HG02885 (cell line): ENCODE results near the gene ADAM8.
A peak's percentile ranks its signal among the peaks of the same experiment; 100 is the strongest.
"Not testable (repeated sequence)": the region's sequence is repeated elsewhere in the genome, so short reads cannot be mapped to it uniquely, and the experiment has no call there.

ENCODE experiments used
- ATAC-seq: cut with Tn5 transposase; IDR thresholded peaks from one replicate; pipeline ENCODE4 v1.9.1; 2021; ENCODE audit warnings: mild to moderate bottlenecking; ENCODE audit not compliant: unreplicated experiment, poor library complexity

The ADAM8 gene

GRCh38 chr10:133270773-133271297, 5.8 kb downstream of the ADAM8 start:
- no peak for ATAC-seq

DNA sequence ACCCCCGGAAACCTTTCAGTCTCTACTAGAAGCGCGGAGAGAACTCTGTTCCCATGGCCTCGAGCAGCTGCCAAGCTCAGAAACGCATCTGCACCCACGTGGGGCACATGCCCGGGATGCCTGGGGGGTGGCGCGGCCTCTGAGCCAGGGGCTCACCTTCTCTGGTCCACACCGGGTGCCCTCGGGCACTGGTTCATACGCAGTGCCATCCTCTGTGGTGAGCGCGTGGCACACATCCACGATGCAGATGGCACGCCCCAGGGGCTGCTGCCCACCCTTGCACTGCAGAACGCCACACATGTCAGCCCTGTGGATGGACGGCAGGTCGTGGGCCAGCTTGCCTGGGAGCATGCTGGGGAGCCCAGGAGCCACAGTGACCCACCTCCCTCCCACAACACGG, 6.5 kb downstream of the ADAM8 start:
- no peak for ATAC-seq

DNA sequence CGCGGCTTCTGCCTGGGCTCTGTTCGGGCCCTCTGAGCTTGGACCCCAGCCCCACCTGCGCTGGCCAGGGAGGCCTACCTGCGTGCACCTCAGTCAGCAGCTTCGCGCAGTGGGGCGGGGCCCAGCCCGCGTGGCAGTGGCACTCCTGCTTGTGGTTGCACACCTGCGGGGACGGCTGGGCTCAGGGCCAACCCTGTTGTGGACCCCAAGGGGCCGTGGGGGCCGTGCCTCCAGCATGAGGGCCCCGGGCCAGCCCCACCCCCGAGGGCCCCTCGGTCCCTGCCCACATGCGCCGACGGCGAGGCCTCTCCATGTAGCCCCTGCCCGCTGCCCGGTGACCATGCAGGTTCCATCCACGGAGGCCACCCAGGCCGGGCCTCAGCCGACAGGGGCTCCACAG, 7.3 kb downstream of the ADAM8 start:
- ATAC-seq = no peak

DNA sequence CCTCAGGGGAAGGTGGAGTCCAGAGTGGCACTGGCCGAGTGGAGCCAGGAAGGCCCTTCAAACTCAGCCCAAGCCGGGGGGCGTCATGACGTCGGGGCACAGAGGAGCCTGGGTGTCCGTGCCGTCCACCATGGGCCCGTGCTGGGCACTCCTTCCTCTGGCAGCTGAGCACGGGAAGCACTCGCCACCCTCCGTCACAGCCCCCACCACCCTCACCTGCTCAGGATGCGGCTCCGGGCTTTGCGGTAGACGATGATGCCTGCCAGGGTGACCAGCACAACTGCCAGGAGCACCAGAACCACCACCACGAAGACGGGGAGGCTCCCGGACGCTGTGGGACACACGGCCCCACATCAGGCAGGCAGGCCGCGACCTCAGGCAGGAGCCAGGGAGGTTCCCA, 8.1 kb downstream of the ADAM8 start:
- no peak for ATAC-seq

DNA sequence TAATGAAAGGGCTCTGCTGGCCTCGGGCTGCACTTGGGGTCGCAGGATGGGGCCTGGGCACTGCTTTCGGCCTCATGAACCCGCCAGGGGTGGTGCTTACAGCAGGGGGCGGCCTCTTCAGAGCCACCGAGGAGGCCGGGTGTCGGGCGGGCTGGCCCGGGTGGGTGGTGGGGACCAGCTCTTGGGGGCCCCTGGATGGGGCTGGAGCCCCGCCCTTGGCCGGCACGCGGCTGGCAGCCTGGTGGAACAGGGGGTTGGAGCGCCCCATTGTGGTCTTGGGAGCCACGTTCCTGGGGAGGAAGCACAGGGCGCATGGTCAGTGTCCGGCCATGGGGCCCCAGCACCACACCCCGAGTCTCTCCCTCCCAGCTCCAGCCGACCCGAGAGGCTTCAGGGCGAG, 8.8 kb downstream of the ADAM8 start:
- no peak for ATAC-seq

DNA sequence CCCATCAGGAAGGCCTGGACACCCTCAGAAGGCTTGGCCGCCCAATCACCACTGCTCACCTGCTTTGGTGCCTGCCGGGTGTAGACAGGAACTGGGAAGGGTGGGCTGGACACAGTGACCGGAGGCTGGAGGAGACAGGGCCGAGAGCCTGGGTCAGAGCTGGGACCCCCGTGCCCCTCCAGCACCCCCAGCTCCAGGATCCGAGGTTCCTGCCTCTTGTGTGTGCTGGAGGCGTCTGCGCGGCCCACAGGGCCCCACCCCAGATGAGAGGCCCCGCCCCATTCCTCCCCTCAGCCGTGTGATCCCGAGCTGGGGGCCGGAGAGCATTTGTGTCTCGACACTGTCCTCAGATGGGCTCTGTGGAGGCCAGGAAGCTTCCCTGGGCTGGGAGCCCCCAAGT, 9.4 kb downstream of the ADAM8 start:
- no peak for ATAC-seq

DNA sequence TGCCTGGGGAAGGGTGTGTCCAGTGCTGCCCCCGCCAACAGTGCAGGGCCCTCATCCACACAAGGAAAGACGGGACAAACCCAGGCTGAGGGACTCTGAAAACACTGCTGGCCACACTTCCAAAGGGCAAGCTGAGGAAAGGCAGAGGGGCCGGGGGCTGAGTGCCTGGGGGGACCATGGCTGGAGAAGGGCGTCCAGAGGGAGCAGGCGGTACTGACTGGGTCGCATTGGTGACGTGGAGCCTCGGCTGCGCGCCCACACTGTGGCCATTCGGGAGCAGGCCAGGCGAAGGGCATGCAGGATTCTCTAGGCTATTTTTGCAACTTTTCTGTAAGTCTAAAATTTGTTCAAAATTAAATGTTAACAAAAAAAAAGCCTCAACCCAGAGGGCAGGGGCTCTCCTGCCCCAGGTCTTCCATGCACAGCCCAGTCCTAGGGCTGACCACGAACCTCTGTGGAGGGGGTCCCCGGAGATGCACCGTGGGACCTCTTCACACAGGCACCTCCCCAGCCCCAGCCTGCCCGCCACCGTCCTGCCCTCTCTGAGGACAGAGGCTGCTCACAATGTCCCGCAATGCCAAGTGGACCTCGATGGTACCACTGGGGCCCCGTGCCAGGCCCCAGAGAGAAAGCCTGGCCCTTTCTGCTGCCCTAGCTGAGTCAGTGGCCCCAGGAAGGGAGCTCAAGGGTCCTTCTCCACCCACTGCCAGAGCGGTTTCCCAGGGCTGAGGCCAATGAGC, 10.4 kb downstream of the ADAM8 start:
- no peak for ATAC-seq

DNA sequence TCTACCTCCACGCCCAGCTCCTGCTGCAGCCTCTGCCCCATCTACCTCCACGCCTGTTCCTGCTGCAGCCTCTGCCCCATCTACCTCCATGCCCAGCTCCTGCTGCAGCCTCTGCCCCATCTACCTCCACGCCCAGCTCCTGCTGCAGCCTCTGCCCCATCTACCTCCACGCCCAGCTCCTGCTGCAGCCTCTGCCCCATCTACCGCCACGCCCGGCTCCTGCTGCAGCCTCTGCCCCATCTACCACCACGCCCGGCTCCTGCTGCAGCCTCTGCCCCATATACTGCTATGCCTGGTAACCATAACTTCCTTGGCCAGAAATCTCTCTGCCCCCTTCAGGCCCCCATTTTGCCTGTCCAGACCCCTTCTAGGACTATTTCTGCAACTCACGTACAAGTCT, 11.6 kb downstream of the ADAM8 start:
- ATAC-seq = not testable (repeated sequence)

GRCh38 chr10:133264461-133264860, 12.2 kb downstream of the ADAM8 start:
- ATAC-seq = no peak

- ATAC-seq = no peak
Measured at GRCh38 chr10:133263674-133264073, 13.0 kb downstream of the ADAM8 start.

DNA sequence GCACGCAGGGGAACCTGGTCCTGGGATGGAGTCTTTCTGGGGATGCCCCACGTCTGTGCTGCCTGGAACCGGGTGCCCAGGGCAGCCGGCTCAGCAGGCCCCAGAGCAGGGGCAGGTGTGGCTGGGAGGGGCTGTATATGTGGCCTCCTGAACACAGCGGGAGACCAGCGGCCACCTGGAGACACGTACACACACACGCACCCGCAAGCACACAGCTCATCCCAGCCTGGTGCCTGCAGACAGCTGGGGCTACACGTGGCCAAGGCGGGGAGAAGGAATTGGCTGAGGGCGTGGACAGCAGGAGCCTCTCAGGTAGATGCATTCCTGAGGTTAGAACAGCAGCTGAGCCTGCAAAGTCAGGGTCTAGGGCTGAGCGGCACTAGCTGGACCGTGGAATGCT, 14.0 kb downstream of the ADAM8 start:
- ATAC-seq = no peak

- peak; percentile 66 for ATAC-seq
Measured at GRCh38 chr10:133261726-133262325, 14.8 kb downstream of the ADAM8 start.

GRCh38 chr10:133260895-133261725, 15.6 kb downstream of the ADAM8 start:
- peak; percentile 55 for ATAC-seq

DNA sequence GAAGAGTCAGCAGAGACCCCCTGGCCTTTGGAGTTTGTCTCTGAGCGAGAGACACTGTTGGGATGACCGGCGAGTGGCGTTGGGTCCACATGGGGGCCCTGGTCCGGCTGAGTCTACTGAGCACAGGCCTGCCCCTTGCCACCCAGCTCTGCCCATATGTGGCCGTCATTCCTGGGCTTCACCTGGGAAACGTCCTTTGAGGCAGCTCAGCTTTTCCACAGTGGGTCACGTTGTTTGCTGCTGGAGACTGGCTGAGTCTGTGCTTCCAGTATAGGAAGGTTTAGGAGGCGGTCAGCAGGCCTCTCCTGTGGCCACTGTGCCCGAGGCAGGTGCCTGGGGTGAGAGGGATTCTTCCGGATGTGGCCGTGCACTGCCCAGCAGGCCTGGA, 17.1 kb downstream of the ADAM8 start:
- ATAC-seq = no peak

DNA sequence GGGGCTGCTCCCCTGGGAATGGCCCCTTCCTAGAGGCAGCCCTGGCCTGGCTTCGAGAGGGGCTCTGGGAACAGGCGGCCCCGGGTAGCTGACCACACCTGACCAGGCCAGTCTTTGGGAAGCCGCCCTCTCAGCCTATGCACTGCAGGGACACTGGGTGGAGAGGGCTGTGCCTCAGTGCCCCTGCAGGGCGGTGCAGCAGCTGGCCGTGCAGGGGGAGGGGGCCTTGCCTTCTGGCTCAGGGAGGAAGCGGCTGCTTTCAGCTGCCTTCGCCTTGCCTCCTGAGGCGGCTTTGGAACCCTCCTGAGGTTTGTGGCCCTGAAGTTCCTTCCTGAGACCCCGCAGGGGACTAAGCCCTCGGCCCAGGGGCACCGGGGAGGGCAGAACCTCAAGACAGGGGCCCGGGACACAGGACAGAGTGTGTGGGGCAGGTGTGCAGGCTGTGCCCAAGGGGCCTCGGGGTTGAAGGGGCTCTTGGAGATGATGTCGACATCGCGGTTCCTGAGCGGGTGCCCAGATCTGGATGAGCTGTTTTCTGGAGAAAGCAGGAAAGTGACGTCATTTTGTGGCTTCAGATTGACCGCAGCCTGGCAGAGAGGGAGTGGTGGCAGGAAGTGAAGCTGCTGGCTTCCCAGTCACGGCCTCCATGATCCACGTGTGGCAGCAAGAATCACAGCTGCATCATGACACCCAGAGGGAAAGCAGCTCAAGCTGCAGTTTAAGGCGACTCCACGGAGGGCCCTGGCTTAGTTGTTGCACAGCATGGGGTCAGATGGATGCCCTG, 17.7 kb downstream of the ADAM8 start:
- ATAC-seq = no peak

- ATAC-seq = no peak
Measured at GRCh38 chr10:133258066-133258817, 18.4 kb downstream of the ADAM8 start.

- ATAC-seq = no peak
Measured at GRCh38 chr10:133257489-133258065, 19.1 kb downstream of the ADAM8 start.

- no peak for ATAC-seq
Measured at GRCh38 chr10:133255323-133255722, 21.3 kb downstream of the ADAM8 start.

DNA sequence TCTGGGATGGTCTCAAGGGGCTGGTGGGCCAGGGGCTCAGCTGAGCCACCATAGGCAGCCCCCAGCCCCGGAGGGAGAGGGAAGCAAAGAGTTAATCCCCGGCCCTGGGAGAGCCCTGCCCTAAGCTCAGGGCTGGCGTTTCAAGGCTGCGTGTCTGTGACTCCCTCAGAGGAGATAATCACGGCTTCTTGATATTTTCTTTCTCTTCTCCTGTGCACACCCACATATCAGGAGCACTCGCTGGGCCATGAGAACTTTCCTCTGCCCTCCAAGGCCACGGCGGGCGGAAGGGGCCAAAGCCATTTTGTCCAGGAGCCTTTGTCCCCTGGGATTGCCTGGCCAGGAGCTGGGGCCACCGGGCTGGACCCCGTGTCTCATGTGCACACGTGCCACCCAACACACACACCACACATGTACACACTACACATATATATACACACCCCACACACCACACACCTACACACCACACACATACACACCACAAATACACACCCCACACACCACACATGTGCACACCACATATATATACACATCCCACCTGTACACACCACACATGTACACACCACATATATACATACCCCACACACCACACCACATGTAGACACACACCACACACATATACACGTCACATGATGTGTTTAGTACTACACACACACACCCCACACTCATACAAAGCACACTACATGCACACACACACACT, 22.1 kb downstream of the ADAM8 start:
- no peak for ATAC-seq
